Measurements from ENCODE around the gene RPL15. TPM values are rescaled to one million over a fixed set of nuclear protein-coding genes. Genes with fewer than 3 reads are reported as not detected.

Gene RPL15
- total and polyA plus RNA-seq, 2 of the 8 experiments (the other 6 are each of a cell fraction or from before 2014, with no cell fraction given), result 2,819 to 6,473 TPM

- H2BK20ac ChIP-seq (ENCODE audit: low read length), result no peak overlapping the region
- 39% methylated on average over 7 of the region's 7 CpGs; no CpG with 5 or more reads in 1 of the 2 experiments for WGBS, 2 experiments (ENCODE audit: extremely low coverage in 1 of 2, insufficient coverage in 1 of 2, insufficient read length in 1 of 2, insufficient replicate concordance in 2 of 2, low coverage in 1 of 2, low lambda C conversion rate in 2 of 2, missing lambda C conversion rate in 1 of 2)
- CTCF ChIA-PET (ENCODE audit: partially characterized antibody), result interaction anchor here (0.6 to 1.3 kb wide), 3 partner anchors 20 to 24 kb away, joined by 3 read pairs; no protein-coding TSS in a partner anchor
These were observed 1.3 kb upstream of the RPL15 start for GRCh38 chr3:23915537-23916108.

More at GRCh38 chr3:23915537-23916108, 1.3 kb upstream of the RPL15 start:
- Histone ChIP-seq H4K5ac (ENCODE audit: insufficient read length, low read depth, low read length) (no peak overlapping the region), H3K9ac (replicated peaks in 1 of 4; ENCODE audit: extremely low read depth in 1 of 4, low read depth in 3 of 4, low read length in 3 of 4) (peak overlapping the region in 2 of 4 experiments; percentile 47 to 69; a peak in 3 of 7 replicates), H3K23ac (ENCODE audit: insufficient read length) (no peak overlapping the region), H2BK15ac (ENCODE audit: low read length) (no peak overlapping the region), H3K56ac (replicated peaks; ENCODE audit: insufficient read length, low read depth, low read length) (no peak overlapping the region), H3K79me1 (ENCODE audit: low read depth, low read length) (no peaks in the 10 kb centered on the region), H3K4ac (replicated peaks; ENCODE audit: insufficient read length, low read depth, low read length) (no peak overlapping the region), H3K9me3 (ENCODE audit: insufficient read depth in 2 of 2, low read depth in 1 of 2, low read length in 1 of 2) (no peaks in the 10 kb centered on the region), H3K4me1 (replicated peaks in 1 of 4; ENCODE audit: control insufficient read depth in 3 of 4, insufficient read depth in 4 of 4, low read length in 3 of 4) (peaks cover 5 to 8% (median 6%) of the 10 kb centered on the region in 4 experiments; a peak in 5 of 7 replicates), H3K18ac (ENCODE audit: extremely low read depth, low read length) (no peak overlapping the region), H3K79me2 (ENCODE audit: control insufficient read depth in 1 of 2, insufficient read depth in 2 of 2, low read length in 2 of 2) (peaks cover 0 to 58% of the 10 kb centered on the region in 2 experiments; a peak in 3 of 4 replicates), H3K36me3 (ENCODE audit: control insufficient read depth in 2 of 4, insufficient read depth in 4 of 4, low read length in 3 of 4) (peaks cover 15 to 33% (median 23%) of the 10 kb centered on the region in 4 experiments), H3K27ac (ENCODE audit: low read depth, low read length) (no peak overlapping the region), H2BK5ac (ENCODE audit: low read depth, low read length) (no peak overlapping the region), H3K27me3 (replicated peaks in 1 of 4; ENCODE audit: control insufficient read depth in 3 of 4, extremely low read depth in 1 of 4, insufficient read depth in 3 of 4, low read length in 3 of 4) (no peaks in the 10 kb centered on the region; a peak in 1 of 7 replicates), H2BK120ac (replicated peaks; ENCODE audit: low read depth, low read length) (no peak overlapping the region), H3K4me3 (ENCODE audit: extremely low read depth in 1 of 4, insufficient read depth in 2 of 4, low read depth in 3 of 4, low read length in 4 of 4) (peak overlapping the region; percentile 86 to 99 (median 92); a peak in 7 of 8 replicates), H2BK12ac (ENCODE audit: low read depth, low read length) (no peak overlapping the region), H4K91ac (replicated peaks; ENCODE audit: insufficient read length, low read length) (no peak overlapping the region), H4K20me1 (replicated peaks in 1 of 2; ENCODE audit: control insufficient read depth in 1 of 2, insufficient read depth in 2 of 2, low read length in 2 of 2) (peaks cover 9 to 14% of the 10 kb centered on the region in 2 experiments), H2AFZ (ENCODE audit: low read length) (no peak overlapping the region), H3K23me2 (ENCODE audit: low read depth, low read length) (peaks cover 17% of the 10 kb centered on the region), H3K14ac (ENCODE audit: insufficient read length) (no peak overlapping the region), H3K4me2 (ENCODE audit: insufficient read depth in 1 of 2, low read depth in 2 of 2, low read length in 2 of 2) (peak overlapping the region; percentile 67 to 93), H2AK5ac (ENCODE audit: low read depth, low read length) (0 out of 2 replicates have a peak overlapping the region, but pooled peaks have one; percentile 40), H4K8ac (ENCODE audit: extremely low read depth, insufficient read depth, low read length) (no peak overlapping the region)
- FAIRE-seq (no peak), DNase-seq (ENCODE audit: low read depth in 1 of 2, low spot score in 2 of 2) (no peak)
- POLR2A ChIA-PET (ENCODE audit: partially characterized antibody), result interaction anchor here (1.2 to 11.5 kb wide), 14 partner anchors 9 to 105 kb away, joined by 3 to 363 read pairs (median 23); partner anchors contain the start of gene NR1D2
- TF ChIP-seq TCF12 (IDR thresholded peaks at IDR 0.05; ENCODE audit: low read depth, low read length) (no peak), CBX5 (IDR thresholded peaks at IDR 0.05; ENCODE audit: low read depth, low read length) (no peak), TEAD4 (IDR thresholded peaks at IDR 0.05; ENCODE audit: low read depth, low read length) (no peak), BACH1 (IDR thresholded peaks at IDR 0.05; ENCODE audit: low read length) (no peak), YY1 (IDR thresholded peaks at IDR 0.05; ENCODE audit: low read depth, low read length) (no peak), MAFK (IDR thresholded peaks at IDR 0.05; ENCODE audit: low read depth, low read length) (no peak), TAF7 (optimal IDR thresholded peaks at IDR 0.05; ENCODE audit: borderline replicate concordance, low read depth, low read length) (no peak), RFX5 (IDR thresholded peaks at IDR 0.05; ENCODE audit: borderline replicate concordance, low read depth, low read length) (no peak), SAP30 (IDR thresholded peaks at IDR 0.05; ENCODE audit: insufficient read depth, insufficient replicate concordance, low read length) (no peak)
- TF ChIP-seq, protein P1, sequence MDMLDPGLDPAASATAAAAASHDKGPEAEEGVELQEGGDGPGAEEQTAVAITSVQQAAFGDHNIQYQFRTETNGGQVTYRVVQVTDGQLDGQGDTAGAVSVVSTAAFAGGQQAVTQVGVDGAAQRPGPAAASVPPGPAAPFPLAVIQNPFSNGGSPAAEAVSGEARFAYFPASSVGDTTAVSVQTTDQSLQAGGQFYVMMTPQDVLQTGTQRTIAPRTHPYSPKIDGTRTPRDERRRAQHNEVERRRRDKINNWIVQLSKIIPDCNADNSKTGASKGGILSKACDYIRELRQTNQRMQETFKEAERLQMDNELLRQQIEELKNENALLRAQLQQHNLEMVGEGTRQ (IDR thresholded peaks at IDR 0.05; ENCODE audit: low read length), result no peak

Data from H1 (cell line).